GM21723 (cell line): ENCODE results near the gene TBC1D14.

Source experiments
- ATAC-seq: cut with Tn5 transposase; IDR thresholded peaks from one replicate; pipeline ENCODE4 v1.9.1; 2021; ENCODE audit warnings: mild to moderate bottlenecking, moderate library complexity; ENCODE audit not compliant: unreplicated experiment

The TBC1D14 gene, protein sequence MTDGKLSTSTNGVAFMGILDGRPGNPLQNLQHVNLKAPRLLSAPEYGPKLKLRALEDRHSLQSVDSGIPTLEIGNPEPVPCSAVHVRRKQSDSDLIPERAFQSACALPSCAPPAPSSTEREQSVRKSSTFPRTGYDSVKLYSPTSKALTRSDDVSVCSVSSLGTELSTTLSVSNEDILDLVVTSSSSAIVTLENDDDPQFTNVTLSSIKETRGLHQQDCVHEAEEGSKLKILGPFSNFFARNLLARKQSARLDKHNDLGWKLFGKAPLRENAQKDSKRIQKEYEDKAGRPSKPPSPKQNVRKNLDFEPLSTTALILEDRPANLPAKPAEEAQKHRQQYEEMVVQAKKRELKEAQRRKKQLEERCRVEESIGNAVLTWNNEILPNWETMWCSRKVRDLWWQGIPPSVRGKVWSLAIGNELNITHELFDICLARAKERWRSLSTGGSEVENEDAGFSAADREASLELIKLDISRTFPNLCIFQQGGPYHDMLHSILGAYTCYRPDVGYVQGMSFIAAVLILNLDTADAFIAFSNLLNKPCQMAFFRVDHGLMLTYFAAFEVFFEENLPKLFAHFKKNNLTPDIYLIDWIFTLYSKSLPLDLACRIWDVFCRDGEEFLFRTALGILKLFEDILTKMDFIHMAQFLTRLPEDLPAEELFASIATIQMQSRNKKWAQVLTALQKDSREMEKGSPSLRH

DNA sequence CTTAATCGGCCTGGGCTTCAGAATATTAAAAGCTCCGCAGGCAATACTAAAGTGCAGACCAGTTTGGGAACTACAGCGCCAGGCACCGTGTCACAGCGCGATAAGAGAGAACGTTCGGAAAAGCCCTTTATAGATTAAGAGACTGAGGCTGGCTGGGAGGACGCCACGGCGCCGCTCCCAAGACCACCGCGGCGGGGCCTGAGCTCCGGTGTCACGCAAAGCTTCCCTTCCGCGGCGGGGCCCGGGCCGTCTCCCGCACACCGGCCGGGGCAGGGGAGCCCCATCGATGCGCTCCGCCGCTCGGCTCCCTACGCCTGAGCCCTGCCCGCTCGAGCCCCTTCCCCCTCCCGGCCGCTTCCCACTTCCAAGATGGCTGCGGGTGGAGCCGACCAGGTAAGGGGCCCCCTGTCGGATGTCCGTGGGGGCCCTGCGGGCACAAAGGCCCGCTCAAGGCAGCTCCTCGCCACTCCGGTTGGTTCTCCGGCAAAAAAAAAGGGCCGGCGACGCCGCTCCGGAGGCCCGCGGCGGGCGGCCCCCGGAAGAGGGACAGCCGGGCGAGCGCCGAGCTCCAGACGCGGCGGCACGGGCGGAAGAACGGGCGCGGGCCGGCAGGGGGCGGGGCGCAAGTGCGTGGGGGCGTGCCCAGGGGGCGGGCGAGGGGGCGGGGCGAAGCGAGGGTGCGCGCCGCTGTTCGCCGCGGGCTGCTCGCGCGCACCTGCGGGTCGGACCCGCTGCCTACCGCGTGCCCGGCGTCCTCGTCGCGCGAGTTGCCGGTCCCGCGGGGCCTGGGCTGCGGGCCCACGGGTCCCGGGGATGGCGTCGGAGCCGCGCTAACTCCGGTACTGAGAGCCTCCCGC lies at the start of gene TBC1D14:
Gene TBC1D14, plus strand, starts transcription at position 714 of the 857 bp plus-strand sequence. CDS start 13,564 bp downstream, outside the sequence.
- ATAC-seq, result peak; percentile 88

DNA sequence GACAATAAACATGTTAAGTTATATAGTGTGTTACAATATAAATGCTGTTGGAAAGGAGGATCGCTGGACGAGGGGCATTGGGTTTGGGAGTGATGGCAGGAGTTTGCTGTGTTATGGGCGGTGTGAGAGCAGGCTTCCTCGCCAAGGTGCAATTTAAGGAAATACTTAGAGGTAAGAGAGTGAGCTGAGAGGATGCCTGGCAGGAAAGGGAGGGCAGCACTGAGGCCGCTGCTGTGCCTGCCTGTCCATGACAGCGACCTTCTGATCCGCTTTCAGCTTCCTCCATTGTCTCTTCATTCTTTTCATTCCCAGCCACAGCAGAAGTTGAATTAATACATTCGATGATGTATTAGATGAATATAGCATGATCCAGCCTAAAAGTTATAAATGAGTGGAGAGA lies 41.2 kb upstream of the TBC1D14 start:
- ATAC-seq, result no peak

DNA sequence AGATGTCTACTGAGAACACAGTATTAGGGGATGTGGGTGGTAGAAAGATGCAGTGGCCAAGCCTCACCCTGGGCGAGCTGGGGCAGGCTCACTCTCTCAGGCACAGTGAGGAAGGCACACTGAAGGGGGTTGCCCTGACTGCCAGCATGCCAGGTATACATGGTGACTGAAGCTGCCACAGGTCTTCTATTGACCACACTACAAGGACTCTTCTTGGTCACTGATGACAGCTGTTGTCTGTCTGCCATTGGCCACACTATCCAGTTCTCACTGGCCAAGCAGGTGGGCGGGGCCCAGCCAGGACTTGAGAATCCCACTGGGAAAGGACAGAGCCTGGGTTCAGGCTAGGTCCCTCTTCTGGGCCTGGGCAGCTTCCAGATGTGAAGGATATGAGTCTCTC lies 39.7 kb upstream of the TBC1D14 start:
- ATAC-seq, result no peak

DNA sequence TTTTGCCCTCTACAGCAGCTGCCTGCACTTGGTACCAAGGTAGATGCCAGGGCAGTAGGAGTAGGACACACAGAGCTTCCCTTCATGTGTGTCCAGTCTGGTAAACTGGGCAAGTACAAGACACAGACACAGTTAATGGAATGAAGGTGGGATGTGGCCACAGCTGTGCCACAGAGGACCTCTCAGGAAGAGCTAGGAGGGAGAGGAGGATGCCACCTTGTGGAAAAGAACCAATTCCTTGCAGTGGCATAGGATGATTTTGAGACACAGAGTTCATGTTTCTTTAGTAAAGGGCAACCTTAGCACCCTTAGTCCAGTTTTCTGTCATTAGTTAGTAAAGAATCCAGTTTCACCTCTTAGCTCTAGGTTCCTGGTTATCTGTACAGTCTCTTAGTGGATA lies 36.3 kb upstream of the TBC1D14 start:
- ATAC-seq, result no peak

DNA sequence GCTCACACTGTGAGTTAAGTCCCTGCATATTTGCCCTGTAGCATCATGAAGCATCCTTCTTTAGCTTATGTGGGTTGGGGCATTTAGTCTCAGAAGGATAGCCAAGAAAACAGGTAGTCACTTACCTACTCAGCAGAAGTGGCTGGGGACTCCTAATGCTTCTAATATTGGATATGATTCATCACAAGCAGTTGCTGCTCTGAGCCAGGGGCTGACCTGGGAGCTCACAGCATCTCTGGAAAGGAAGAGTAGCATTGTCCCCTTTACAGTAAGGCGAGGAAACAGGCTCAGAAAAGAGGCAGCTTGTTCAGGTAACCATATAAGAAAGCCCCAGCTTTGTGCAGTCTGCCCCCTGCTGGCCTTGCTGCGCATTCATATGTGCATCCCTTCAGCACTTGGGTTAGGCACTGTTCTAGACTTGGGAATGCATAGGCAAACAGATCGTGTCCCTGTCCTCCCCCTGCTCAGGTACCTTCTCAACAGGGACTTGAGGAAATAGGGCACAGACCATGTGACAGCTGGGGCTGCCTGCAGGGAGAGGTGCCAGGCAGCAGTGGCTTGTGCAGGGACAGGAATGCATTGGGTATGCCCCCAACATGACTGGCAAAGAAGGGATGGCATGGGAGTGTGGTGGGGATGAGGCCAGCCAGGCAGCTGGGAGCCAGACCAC lies 35.7 kb upstream of the TBC1D14 start:
- ATAC-seq, result peak; percentile 70

DNA sequence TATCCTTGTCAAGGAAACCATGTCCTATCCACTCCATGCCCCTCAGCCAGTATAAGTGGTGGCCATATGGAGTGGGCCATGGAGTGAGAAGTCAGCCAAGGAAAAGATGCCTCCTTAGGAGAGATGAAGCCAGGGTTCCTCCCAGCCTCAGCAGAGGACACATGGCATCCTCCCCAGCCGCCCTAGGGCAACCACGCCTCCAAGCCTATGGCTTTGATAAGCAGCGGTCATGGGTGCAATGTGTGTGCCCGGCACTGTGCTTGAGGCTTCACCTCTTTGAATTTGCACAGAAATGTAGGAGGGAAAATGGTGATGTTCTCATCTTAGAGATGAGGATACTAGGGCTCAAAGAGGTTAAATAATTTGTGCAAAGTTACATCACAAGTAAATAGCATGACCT lies 34.6 kb upstream of the TBC1D14 start:
- no peak for ATAC-seq

DNA sequence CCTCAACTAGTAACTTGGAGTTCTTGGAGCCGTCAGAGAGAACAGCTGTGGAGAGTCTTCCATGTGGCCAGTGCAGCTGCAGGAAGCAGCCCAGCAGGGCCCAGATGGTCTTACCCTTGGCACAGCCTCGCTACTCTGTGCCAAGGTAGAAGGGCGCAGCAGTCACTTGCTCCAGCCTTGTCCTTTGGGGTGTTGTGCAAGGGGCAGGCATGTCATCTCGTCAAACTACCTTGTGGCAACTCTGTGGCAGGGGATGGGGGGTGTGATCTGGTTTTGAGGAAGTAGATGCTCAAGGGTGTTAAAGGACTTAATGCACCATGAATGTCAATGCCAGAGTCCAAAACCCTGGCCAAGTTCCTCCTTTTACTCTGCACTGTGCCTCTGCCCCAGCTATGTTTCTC lies 34.2 kb upstream of the TBC1D14 start:
- no peak for ATAC-seq

DNA sequence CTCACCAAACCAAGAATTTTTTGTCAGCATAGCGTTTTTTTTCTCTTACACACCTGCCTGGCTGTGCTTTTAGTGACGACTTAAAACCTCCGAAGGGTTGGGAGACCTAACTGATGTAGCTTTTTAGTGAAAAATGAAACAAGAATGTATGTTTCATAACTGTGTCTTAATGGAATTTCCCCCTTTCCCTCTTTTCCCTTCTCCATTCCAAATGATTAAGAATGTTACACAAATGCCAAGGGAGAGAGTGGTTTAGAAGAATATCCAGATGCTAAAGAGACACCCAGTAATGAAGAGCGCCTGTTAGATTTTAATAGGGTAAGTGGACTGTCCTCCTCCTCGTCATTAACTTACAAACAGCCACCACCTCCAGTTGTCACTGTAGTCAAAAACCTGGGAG lies 33.2 kb upstream of the TBC1D14 start:
- no peak for ATAC-seq

DNA sequence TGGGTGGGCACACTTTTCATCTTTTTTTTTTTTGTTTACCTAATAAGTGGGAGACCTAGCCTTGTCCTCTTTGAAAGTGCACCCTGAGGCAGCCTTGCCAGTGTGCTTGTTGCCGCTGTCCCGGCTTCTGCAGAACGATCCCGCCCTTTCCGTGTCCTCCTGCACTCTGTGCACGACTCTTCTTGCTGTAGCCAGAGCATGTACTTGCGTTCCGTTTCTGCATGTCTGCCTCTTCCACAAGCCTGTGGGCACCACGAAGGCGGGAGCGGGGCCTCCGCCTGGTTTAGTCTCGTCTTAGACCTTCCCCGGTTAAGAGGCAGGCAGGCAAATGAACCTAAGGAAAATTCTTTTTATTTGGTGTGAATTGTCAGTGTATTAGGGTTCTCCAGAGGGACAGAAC lies 32.6 kb upstream of the TBC1D14 start:
- ATAC-seq, result no peak

DNA sequence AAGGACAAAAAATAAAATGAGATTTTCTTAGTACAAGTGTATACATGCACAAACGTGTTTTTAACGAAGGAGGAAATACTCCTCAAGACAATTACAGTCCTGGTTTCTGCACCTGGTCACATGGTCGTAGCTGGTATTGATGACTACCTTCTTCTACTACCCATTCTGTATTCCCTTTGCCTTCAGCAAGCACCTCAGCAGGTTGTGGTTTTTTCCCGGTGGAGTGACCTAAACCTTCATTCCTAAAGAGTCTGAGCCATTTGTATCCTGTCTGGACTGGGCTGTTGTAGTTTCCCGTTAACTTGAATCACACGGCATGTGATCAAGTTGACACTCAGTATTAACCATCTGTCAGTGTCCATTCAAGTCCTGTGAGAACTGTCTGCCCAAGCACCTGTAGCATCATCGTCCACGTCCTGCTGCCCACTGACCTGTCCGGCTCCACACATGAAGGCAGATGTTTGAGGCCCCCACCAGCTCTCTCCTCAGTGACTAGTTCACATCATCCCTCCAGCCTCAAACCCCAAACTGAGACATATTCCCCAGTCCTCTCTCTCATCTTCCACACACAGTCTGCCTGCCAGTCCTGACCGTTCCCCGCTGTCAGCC lies 31.1 kb upstream of the TBC1D14 start:
- ATAC-seq, result no peak

DNA sequence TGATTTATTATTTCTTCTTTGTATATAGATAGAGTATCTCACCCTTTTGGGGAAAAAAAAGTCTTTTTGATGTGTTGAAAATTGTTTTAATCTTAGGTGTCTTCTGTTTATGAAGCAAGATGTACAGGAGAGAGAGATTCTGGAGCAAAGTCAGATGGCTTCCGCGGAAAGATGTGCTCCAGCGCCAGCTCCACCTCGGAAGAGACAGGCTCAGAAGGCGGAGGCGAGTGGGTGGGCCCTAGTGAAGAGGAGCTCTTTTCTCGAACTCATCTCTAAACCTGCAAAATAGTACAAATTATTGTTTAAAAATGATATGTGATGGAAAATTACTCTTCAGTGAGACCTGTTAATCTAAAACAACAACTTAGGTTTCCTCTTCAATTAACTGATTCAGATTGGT lies 28.9 kb upstream of the TBC1D14 start:
- ATAC-seq, result no peak

DNA sequence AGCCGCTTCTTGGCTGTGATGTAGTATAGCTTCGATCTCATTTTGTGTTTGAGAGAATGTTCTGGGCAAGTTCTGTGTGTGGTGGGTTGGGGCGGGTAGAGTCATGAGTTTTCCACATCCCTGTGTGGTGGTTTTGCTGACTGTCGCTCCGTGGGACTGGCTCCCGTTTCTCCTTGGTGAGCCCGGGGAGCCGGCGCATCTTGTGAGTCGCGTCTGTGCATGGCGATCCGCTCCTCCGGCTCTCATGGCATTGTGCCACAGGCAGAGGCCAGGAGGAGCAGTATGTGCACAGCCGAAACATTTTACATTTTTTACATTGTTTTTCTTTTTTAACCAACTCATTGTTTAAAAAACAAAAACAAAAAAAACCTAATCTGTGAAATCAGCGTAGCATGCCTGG lies 27.7 kb upstream of the TBC1D14 start:
- ATAC-seq, result no peak

DNA sequence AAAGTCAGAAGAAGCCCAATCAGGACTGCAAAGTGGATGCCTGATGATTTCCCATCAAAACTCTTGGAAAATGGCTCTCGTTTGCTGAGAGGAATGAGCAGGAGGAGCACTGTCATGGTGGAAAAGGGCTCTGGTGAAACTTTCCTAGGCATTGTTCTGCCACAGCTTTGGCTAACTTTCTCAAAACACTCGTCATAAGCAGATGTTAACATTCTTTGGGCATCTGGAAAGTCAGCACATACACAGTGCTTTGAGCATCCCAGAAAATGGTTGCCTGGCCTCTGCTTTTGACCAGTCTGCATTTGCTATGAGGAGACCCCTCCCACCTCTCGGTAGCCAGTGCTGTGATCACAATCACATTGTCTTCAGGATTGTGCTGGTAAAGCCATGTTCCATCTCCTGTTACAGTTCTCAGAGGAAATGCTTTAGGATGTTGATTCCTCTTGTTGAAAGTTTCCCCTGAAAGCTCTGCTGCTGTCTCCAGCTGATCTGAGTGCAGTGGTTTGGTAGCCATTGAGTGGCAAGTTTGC lies 25.2 kb upstream of the TBC1D14 start:
- ATAC-seq, result no peak

DNA sequence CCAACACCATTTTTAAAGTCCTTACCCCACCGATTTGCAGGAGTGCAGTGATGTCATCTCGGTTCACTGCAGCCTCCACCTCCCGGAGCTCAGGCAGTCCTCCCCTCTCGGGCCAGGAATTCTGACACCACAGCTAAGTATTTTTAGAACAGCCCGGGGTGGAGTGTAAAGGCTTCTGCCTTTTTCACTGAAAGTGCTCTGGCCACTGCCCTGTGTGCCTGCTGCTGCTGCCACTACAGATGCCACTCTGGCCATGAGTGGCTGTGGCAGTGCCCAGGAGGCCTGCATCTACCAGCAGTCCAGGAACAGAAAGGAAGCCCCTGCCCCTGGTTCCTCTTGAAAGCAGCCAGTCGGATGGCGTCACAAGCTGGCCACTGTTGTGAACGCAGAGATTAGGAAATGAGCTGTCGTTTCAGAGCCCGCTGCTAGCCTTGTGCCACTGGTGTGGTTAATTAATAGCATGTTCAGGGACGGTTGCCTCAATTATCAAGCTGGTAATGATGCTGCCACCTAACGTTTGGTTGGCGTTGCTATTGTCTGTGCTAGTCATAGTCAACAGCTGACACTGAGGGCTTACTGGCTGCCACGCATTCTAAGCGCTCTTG lies 23.6 kb upstream of the TBC1D14 start:
- peak; percentile 63 for ATAC-seq

DNA sequence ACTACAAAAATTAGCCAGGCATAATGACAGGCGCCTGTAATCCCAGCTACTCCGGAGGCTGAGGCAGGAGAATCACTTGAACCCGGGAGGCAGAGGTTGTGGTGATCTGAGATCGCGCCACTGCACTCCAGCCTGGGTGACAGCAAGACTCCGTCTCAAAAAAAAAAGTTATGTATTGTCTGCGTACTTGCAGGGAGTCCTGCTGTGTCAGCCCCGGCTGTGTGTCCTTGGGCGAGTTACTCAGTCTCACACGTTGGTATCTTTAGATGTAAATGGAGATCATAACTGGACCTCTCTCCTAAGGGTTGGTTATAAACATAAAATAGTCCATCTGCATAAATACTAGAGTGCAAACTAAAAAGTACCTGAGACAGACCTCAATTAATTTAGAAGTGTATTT lies 22.7 kb upstream of the TBC1D14 start:
- no peak for ATAC-seq

DNA sequence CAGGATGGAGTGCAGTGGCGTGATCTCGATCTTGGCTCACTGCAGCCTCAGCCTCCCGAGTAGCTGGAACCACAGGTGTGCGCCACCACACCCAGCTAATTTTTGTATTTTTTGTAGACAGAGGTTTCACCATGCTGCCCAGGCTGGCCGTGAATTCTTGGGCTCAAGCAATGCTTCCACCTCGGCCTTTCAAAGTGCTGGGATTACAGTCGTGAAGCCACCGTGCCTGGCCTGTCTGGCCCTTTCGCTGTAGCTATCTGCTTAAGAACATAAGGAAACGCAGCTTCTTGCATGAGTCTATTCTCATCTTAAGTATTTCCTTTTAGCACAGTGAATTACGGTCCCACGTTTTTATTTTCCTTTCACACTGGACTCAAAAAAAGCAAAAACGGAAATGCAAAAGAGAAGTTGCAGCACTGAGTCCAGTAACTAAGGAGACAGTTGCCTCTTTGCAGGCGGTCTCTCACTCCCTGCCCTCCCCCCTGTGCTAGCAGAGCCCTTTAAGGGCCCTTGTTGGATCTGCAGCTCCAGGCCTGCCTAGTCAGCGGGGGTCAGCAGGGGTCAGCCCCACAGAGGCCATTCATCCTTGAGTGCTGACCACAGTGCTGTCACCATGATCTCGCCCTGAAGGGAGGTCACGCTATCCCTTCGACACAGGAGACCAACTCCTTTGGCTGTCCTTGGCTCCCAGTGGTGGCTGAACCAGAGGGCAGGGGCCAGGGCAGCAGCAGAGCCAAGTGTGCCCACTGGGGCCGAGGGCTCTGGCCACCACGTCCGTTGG lies 21.8 kb upstream of the TBC1D14 start:
- ATAC-seq, result no peak

DNA sequence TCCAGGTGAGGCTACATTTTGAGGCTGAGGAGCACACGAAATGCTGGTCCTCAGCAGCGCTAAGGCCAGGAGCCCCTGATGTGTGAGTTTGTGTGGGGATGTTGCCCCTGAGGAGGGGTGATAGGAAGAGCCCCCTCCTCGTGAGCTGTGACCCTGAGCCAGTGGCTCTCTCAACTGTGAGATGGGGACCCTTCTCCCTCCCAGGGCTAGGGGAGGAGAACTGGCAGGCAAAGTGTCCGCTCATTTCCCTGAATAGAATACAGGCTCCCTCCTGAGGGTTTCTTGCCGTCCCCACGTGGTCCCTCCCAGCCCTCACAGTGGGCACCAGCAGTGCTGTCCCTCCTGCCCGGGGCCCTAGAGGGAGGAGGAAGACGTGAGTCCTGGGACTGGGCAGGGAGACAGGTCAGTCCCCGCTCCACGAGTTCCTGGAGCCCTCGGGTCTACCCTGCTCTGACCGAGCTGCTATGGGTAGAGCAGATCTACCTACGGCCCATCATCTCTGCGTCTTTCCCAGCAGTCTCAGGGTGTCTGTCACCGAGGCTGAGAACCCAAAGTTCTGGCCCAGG lies 21.0 kb upstream of the TBC1D14 start:
- ATAC-seq, result no peak

DNA sequence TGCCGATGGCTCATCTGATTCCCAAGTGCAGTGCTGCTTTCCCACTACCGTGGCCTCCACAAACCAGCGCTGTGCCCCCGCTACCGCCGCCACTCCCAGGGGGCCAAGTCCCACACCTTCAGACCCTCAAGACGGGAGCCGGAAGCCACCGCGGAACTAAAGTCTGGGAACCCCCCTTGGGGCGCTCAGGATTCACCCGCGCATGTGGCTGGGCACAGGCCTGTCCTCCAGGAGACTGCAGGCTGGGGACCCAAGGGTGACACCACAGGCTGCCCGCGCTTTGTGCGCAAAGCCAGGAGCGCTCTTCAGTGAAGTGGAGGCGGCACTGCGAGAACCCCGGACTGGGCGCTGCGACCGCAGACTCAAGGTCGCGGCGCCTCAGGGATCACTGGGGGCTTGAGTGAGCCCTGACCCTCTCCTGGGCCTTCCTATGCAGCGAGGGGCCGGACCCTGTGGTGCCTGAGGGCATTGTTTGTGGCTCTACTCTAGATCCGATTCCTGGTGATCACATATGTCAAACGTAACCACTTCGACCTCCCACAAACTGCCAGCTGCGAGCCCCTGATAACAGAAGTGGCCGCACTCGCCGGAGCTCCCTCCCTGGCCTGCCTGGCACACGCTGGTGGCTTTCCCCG lies 20.4 kb upstream of the TBC1D14 start:
- ATAC-seq, result no peak
